ENCODE measurements around the gene NIF3L1. TPM values are rescaled to one million over a fixed set of nuclear protein-coding genes. Genes with fewer than 3 reads are reported as not detected.

NIF3L1 gene
- 10 to 100 TPM; 36.9 to 37.7 TPM for total RNA-seq

GRCh38 chr2:200888704-200889625 is at the start of gene NIF3L1, which contains the start of gene PPIL3:
NIF3L1 (plus strand) TSS chr2:200889371; CDS start chr2:200891944, 2,573 bp downstream.
PPIL3 (minus strand) TSS chr2:200889077; CDS start chr2:200887615, 1,462 bp downstream.
- peaks cover 18% of the 10 kb centered on the region for H3K36me3 Mint-ChIP-seq

GRCh38 chr2:200839513-200839912 is 49.7 kb upstream of the NIF3L1 start:
- H3K27ac Mint-ChIP-seq, result no peak overlapping the region
- ATAC-seq (ENCODE audit: low read depth) (no peak), DNase-seq (no peak)
- H3K27me3 Mint-ChIP-seq, result peaks cover 2% of the 10 kb centered on the region
- H3K9me3 Mint-ChIP-seq, result peaks cover 7% of the 10 kb centered on the region
- no peaks in the 10 kb centered on the region for H3K4me1 Mint-ChIP-seq
- no peak overlapping the region for H3K4me3 Mint-ChIP-seq
- peaks cover 4% of the 10 kb centered on the region for H3K36me3 Mint-ChIP-seq
- POLR2A ChIA-PET, result no interaction called here

More at GRCh38 chr2:200888704-200889625, at the start of gene NIF3L1, which contains the start of gene PPIL3:
- Mint-ChIP-seq H3K27ac (peak within 1 kb of the TSS; percentile 99), H3K4me1 (peaks cover 35% of the 10 kb centered on the region), H3K27me3 (no peaks in the 10 kb centered on the region), H3K4me3 (peak within 1 kb of the TSS; percentile 96), H3K9me3 (no peaks in the 10 kb centered on the region)
- ATAC-seq (ENCODE audit: low read depth) (peak; percentile 79), DNase-seq (peak; percentile 94)
- POLR2A ChIA-PET, result interaction anchor here (0.6 to 3.6 kb wide), 26 partner anchors 11 to 562 kb away, joined by 3 to 108 read pairs (median 5); partner anchors contain the start of genes BZW1, CASP10, CFLAR and CLK1

GRCh38 chr2:200843993-200844948 is 44.9 kb upstream of the NIF3L1 start:
- POLR2A ChIA-PET, result no interaction called here
- no peak for ATAC-seq (ENCODE audit: low read depth)
- no peaks in the 10 kb centered on the region for H3K9me3 Mint-ChIP-seq

GRCh38 chr2:200845194-200845593 is 44.0 kb upstream of the NIF3L1 start:
- ATAC-seq (ENCODE audit: low read depth), result no peak
- Mint-ChIP-seq H3K9me3 (no peaks in the 10 kb centered on the region), H3K4me1 (no peaks in the 10 kb centered on the region), H3K27me3 (peaks cover 2% of the 10 kb centered on the region), H3K4me3 (no peak overlapping the region), H3K36me3 (no peaks in the 10 kb centered on the region), H3K27ac (no peak overlapping the region)
- no peak for DNase-seq
- POLR2A ChIA-PET, result interaction anchor here (1.1 kb wide), 1 partner anchor 18 kb away, joined by 3 read pairs; no protein-coding TSS in a partner anchor

More at GRCh38 chr2:200843993-200844948, 44.9 kb upstream of the NIF3L1 start:
- Mint-ChIP-seq H3K27me3 (peaks cover 2% of the 10 kb centered on the region), H3K4me3 (no peak overlapping the region), H3K4me1 (no peaks in the 10 kb centered on the region), H3K36me3 (no peaks in the 10 kb centered on the region), H3K27ac (no peak overlapping the region)
- no peak for DNase-seq

GRCh38 chr2:200845669-200846325 is 43.4 kb upstream of the NIF3L1 start:
- no peak overlapping the region for H3K27ac Mint-ChIP-seq
- peaks cover 2% of the 10 kb centered on the region for H3K27me3 Mint-ChIP-seq
- H3K4me3 Mint-ChIP-seq, result no peak overlapping the region
- no peak for DNase-seq
- no peak for ATAC-seq (ENCODE audit: low read depth)
- POLR2A ChIA-PET, result interaction anchor here (1.1 kb wide), 1 partner anchor 18 kb away, joined by 3 read pairs; no protein-coding TSS in a partner anchor
- no peaks in the 10 kb centered on the region for H3K4me1 Mint-ChIP-seq
- peaks cover 4% of the 10 kb centered on the region for H3K36me3 Mint-ChIP-seq
- H3K9me3 Mint-ChIP-seq, result no peaks in the 10 kb centered on the region

GRCh38 chr2:200847269-200847668 is 41.9 kb upstream of the NIF3L1 start:
- Mint-ChIP-seq H3K4me3 (no peak overlapping the region), H3K9me3 (no peaks in the 10 kb centered on the region), H3K36me3 (peaks cover 17% of the 10 kb centered on the region), H3K4me1 (no peaks in the 10 kb centered on the region), H3K27me3 (no peaks in the 10 kb centered on the region), H3K27ac (no peak overlapping the region)
- ATAC-seq (ENCODE audit: low read depth) (no peak), DNase-seq (no peak)
- POLR2A ChIA-PET, result interaction anchor here (0.6 to 0.9 kb wide), 2 partner anchors 18 to 19 kb away, joined by 3 to 4 read pairs; no protein-coding TSS in a partner anchor

- H3K4me3 Mint-ChIP-seq, result no peak overlapping the region
- H3K9me3 Mint-ChIP-seq, result no peaks in the 10 kb centered on the region
- DNase-seq, result no peak
- POLR2A ChIA-PET, result interaction anchor here (0.5 kb wide), 1 partner anchor 412 kb away, joined by 3 read pairs; no protein-coding TSS in a partner anchor
- H3K27ac Mint-ChIP-seq, result no peak overlapping the region
- H3K36me3 Mint-ChIP-seq, result peaks cover 23% of the 10 kb centered on the region
- no peaks in the 10 kb centered on the region for H3K27me3 Mint-ChIP-seq
- no peaks in the 10 kb centered on the region for H3K4me1 Mint-ChIP-seq
- ATAC-seq (ENCODE audit: low read depth), result no peak
Measured at GRCh38 chr2:200847939-200848338, 41.2 kb upstream of the NIF3L1 start.

GRCh38 chr2:200850512-200851256 is 38.5 kb upstream of the NIF3L1 start:
- Mint-ChIP-seq H3K4me1 (no peaks in the 10 kb centered on the region), H3K4me3 (no peak overlapping the region), H3K27me3 (no peaks in the 10 kb centered on the region), H3K9me3 (no peaks in the 10 kb centered on the region), H3K36me3 (peaks cover 35% of the 10 kb centered on the region), H3K27ac (no peak overlapping the region)
- ATAC-seq (ENCODE audit: low read depth) (no peak), DNase-seq (no peak)
- POLR2A ChIA-PET, result interaction anchor here (0.6 to 2.1 kb wide), 3 partner anchors 13 to 220 kb away, joined by 3 to 17 read pairs (median 3); partner anchors contain the start of gene CLK1

- ATAC-seq (ENCODE audit: low read depth) (no peak), DNase-seq (no peak)
- no peak overlapping the region for H3K4me3 Mint-ChIP-seq
- POLR2A ChIA-PET, result interaction anchor here (0.8 to 1.2 kb wide), 2 partner anchors 18 to 35 kb away, joined by 3 read pairs; no protein-coding TSS in a partner anchor
- no peaks in the 10 kb centered on the region for H3K27me3 Mint-ChIP-seq
- peaks cover 40% of the 10 kb centered on the region for H3K36me3 Mint-ChIP-seq
- H3K27ac Mint-ChIP-seq, result no peak overlapping the region
- peaks cover 5% of the 10 kb centered on the region for H3K4me1 Mint-ChIP-seq
- no peaks in the 10 kb centered on the region for H3K9me3 Mint-ChIP-seq
Measured at GRCh38 chr2:200851398-200852248, 37.5 kb upstream of the NIF3L1 start.

GRCh38 chr2:200852605-200853004 is 36.6 kb upstream of the NIF3L1 start:
- no peak for DNase-seq
- H3K36me3 Mint-ChIP-seq, result peaks cover 49% of the 10 kb centered on the region
- ATAC-seq (ENCODE audit: low read depth), result no peak
- H3K4me1 Mint-ChIP-seq, result peaks cover 8% of the 10 kb centered on the region
- H3K9me3 Mint-ChIP-seq, result no peaks in the 10 kb centered on the region
- no peaks in the 10 kb centered on the region for H3K27me3 Mint-ChIP-seq
- no peak overlapping the region for H3K4me3 Mint-ChIP-seq
- POLR2A ChIA-PET, result interaction anchor here (0.8 to 1.2 kb wide), 2 partner anchors 11 to 17 kb away, joined by 3 to 7 read pairs; partner anchors contain the start of gene CLK1
- H3K27ac Mint-ChIP-seq, result no peak overlapping the region

GRCh38 chr2:200856806-200857205 is 32.4 kb upstream of the NIF3L1 start:
- H3K4me3 Mint-ChIP-seq, result no peak overlapping the region
- H3K36me3 Mint-ChIP-seq, result peaks cover 73% of the 10 kb centered on the region
- DNase-seq, result no peak
- no peak overlapping the region for H3K27ac Mint-ChIP-seq
- H3K4me1 Mint-ChIP-seq, result peaks cover 35% of the 10 kb centered on the region
- H3K9me3 Mint-ChIP-seq, result no peaks in the 10 kb centered on the region
- H3K27me3 Mint-ChIP-seq, result no peaks in the 10 kb centered on the region
- POLR2A ChIA-PET, result interaction anchor here (2.3 kb wide), 1 partner anchor 7 kb away, joined by 7 read pairs; the partner anchor contains the start of gene CLK1
- no peak for ATAC-seq (ENCODE audit: low read depth)
